Measurements from ENCODE around the gene XXYLT1.

DNA sequence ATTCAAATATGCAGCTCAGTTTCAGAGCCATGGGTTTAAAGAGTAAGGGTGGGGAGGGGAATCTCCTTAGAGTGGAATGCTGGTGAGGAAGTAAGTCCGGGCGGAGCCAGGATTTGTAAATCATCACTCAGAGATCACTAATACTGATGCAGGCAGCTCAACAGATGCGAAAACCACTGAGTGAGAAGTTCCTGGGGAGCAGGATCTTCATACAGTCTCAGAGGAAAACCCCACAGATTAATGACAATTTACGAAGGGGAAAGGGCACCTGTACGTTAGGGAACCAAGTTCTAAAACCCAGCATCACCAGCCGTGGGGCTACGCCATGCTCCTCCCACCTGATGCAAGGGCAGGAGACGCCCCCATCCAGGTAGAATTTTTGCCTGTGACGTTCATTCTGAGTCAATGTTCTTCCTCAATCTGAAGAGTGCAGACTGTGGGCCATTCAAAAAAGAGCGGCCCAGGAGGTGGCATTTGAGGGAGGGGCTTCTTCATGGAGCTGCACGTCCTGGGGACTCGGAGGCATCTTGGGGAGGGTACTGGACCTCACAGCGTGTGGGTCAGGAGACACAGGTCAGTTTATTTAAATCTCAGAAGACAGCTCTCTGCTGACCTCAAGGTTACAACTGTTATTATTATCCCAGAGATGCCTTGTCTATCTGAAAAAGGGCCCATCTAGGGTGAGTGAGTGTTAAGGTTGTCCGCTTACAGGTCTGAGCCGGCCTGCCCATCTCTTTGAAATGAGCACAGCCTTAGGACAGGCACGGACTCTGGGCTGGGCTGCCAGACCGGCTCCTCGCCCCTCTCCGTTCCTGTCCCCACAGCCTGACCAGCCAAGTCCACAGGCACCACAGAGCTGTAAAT is 228.0 kb downstream of the XXYLT1 start:
- TF ChIP-seq, protein P1, sequence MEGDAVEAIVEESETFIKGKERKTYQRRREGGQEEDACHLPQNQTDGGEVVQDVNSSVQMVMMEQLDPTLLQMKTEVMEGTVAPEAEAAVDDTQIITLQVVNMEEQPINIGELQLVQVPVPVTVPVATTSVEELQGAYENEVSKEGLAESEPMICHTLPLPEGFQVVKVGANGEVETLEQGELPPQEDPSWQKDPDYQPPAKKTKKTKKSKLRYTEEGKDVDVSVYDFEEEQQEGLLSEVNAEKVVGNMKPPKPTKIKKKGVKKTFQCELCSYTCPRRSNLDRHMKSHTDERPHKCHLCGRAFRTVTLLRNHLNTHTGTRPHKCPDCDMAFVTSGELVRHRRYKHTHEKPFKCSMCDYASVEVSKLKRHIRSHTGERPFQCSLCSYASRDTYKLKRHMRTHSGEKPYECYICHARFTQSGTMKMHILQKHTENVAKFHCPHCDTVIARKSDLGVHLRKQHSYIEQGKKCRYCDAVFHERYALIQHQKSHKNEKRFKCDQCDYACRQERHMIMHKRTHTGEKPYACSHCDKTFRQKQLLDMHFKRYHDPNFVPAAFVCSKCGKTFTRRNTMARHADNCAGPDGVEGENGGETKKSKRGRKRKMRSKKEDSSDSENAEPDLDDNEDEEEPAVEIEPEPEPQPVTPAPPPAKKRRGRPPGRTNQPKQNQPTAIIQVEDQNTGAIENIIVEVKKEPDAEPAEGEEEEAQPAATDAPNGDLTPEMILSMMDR (conservative IDR thresholded peaks at IDR 0.05; ENCODE audit: low read length), result no peak
- TF ChIP-seq EZH2phosphoT487 (IDR thresholded peaks at IDR 0.05; ENCODE audit: borderline replicate concordance, low read depth, low read length), result no peak

Measured in OCI-LY7 (cell line).